Right lobe of liver (tissue), 6 donors: ENCODE data around the gene ADGRF5. TPM values are rescaled to one million over a fixed set of nuclear protein-coding genes. Genes with fewer than 3 reads are reported as not detected.

Experiments used
- ATAC-seq, 4 donors: fragments of 200-7000 bp; cut with Tn5 transposase; one replicate each; pipeline ENCODE4 v1.9.1; 2020; ENCODE audit warnings: mild to moderate bottlenecking in 4 of 4, moderate library complexity in 4 of 4
- DNase-seq, 3 donors: peaks; one replicate each; pipeline ENCODE4 v3.0.0-alpha.2; 2020
- H3K27ac ChIP-seq, 3 donors: fragments of 200-600 bp; one replicate each; pipeline ENCODE4 v1.8.0; 2022
- H3K27me3 ChIP-seq, 2 donors: fragments of 200-600 bp; one replicate each; pipeline ENCODE4 v1.8.0; 2022
- H3K36me3 ChIP-seq, 4 donors: fragments of 200-600 bp; sonication (generic) in 1 of 4; one replicate each; pipeline versions ENCODE4 v1.5.1 to v1.8.0; 2017 to 2022; ENCODE audit warnings: control low read depth in 1 of 4
- H3K4me1 ChIP-seq, 4 donors: fragments of 200-600 bp; sonication (generic) in 1 of 4; one replicate each; pipeline versions ENCODE4 v1.5.1 to v1.8.0; 2017 to 2022; ENCODE audit warnings: control low read depth in 1 of 4
- H3K4me3 ChIP-seq, 3 donors: fragments of 200-600 bp; one replicate each; pipeline ENCODE4 v1.8.0; 2022
- H3K9me3 ChIP-seq, 4 donors: fragments of 200-600 bp; sonication (generic) in 1 of 4; one replicate each; pipeline versions ENCODE4 v1.5.1 to v1.8.0; 2017 to 2022; ENCODE audit warnings: control low read depth in 1 of 4
- CTCF ChIP-seq, 4 donors: fragments of 200-600 bp in 3 of 4; fragments of 450-650 bp in 1 of 4; IDR thresholded peaks; one replicate each; pipeline versions ENCODE4 v1.5.1 to v1.8.0; 2016 to 2022; ENCODE audit warnings: antibody characterized with exemption in 4 of 4, mild to moderate bottlenecking in 2 of 4
- POLR2A ChIP-seq: fragments of 450-650 bp; IDR thresholded peaks from one replicate; pipeline ENCODE4 v1.6.1; 2017; ENCODE audit warnings: antibody characterized with exemption, mild to moderate bottlenecking
- WGBS: methylation state at CpG from one replicate; pipeline ENCODE4 v1.1.6; 2018; ENCODE audit warnings: low coverage, low lambda C conversion rate; ENCODE audit not compliant: insufficient coverage; ENCODE audit errors: missing lambda C conversion rate; 5-methylcytosine and 5-hydroxymethylcytosine counted together
- intact Hi-C, 2 donors: fragments of 100-400 bp; cut with DNase I; formaldehyde crosslinking; loops; one replicate each; pipeline versions ENCODE4 v1.11.2 to v1.14.1; 2022
- total RNA-seq, 6 experiments: library from RNA; depleted of rRNA in 2 of 6; stranded (reverse); fragments of >200 nt in 2 of 6; fragmentation: NEBNext Ultra II Directional in 3 of 6; extraction: Animal tissue kit (Norgen Biotek cat#: 25700) in 3 of 6; gene quantifications; one replicate each; pipeline versions ENCODE4 v1.1.0 to v1.2.4, GENCODE V29; 2016 to 2023
- donor health status: DM: no; HTN: yes; CAD: no.
- donor health status: DM: no; HTN: no; CAD: no.
- donor health status: DM: no; HTN: no; CAD: no.
- donor health status: DM: no; HTN: yes; CAD: no.
- donor health status: DM: no; HTN: yes; CAD: no.

ADGRF5 gene
- total RNA-seq, 6 experiments from 2014 or later = 6.5 to 14.6 (median 10.7) TPM

GRCh38 chr6:46882645-46883044, 39.1 kb downstream of the ADGRF5 start:
- no peak overlapping the region for H3K4me3 ChIP-seq
- H3K36me3 ChIP-seq = no peaks in the 10 kb centered on the region
- no peaks in the 10 kb centered on the region for H3K27me3 ChIP-seq
- TF ChIP-seq POLR2A = no peak
- no peak for TF ChIP-seq CTCF (IDR thresholded peaks at IDR 0.05)
- 82% methylated on average over 2 of the region's 2 CpGs for WGBS
- H3K4me1 ChIP-seq = no peaks in the 10 kb centered on the region
- DNase-seq = no peak
- no peak overlapping the region for H3K27ac ChIP-seq
- intact Hi-C loops = no loop called here
- ATAC-seq = no peak
- no peaks in the 10 kb centered on the region for H3K9me3 ChIP-seq

- Histone ChIP-seq H3K9me3 (no peaks in the 10 kb centered on the region), H3K27me3 (no peaks in the 10 kb centered on the region), H3K4me3 (no peak overlapping the region), H3K27ac (no peak overlapping the region), H3K4me1 (no peaks in the 10 kb centered on the region), H3K36me3 (no peaks in the 10 kb centered on the region)
- DNase-seq = no peak
- TF ChIP-seq CTCF (IDR thresholded peaks at IDR 0.05) = no peak
- TF ChIP-seq POLR2A = no peak
- no peak for ATAC-seq
- 69% methylated on average over 5 of the region's 5 CpGs for WGBS
- intact Hi-C loops = no loop called here
Measured at GRCh38 chr6:46879003-46879402, 42.7 kb downstream of the ADGRF5 start.

GRCh38 chr6:46876126-46876525, 45.6 kb downstream of the ADGRF5 start:
- no peaks in the 10 kb centered on the region for H3K36me3 ChIP-seq

GRCh38 chr6:46867411-46867810, 54.3 kb downstream of the ADGRF5 start:
- Histone ChIP-seq H3K36me3 (no peaks in the 10 kb centered on the region), H3K27me3 (no peaks in the 10 kb centered on the region), H3K9me3 (no peaks in the 10 kb centered on the region), H3K4me1 (no peaks in the 10 kb centered on the region), H3K27ac (no peak overlapping the region), H3K4me3 (no peak overlapping the region)
- no peak for ATAC-seq
- intact Hi-C loops = no loop called here
- DNase-seq = no peak
- WGBS = 75% methylated on average over 5 of the region's 5 CpGs
- TF ChIP-seq POLR2A (no peak), CTCF (IDR thresholded peaks at IDR 0.05) (no peak)

More at GRCh38 chr6:46876126-46876525, 45.6 kb downstream of the ADGRF5 start:
- TF ChIP-seq POLR2A = no peak
- TF ChIP-seq CTCF (IDR thresholded peaks at IDR 0.05) = no peak
- H3K9me3 ChIP-seq = no peaks in the 10 kb centered on the region
- DNase-seq (peak in 2 of 3 donors; percentile 29 to 47), ATAC-seq (peak in 3 of 4 donors; percentile 51 to 66 (median 54))
- no peaks in the 10 kb centered on the region for H3K27me3 ChIP-seq
- H3K4me1 ChIP-seq = no peaks in the 10 kb centered on the region
- H3K27ac ChIP-seq = no peak overlapping the region
- intact Hi-C loops = no loop called here
- 10% methylated on average over 2 of the region's 4 CpGs for WGBS
- no peak overlapping the region for H3K4me3 ChIP-seq

- H3K4me1 ChIP-seq = no peaks in the 10 kb centered on the region
- H3K36me3 ChIP-seq = no peaks in the 10 kb centered on the region
- DNase-seq (no peak), ATAC-seq (no peak)
- no peaks in the 10 kb centered on the region for H3K27me3 ChIP-seq
- H3K9me3 ChIP-seq = no peaks in the 10 kb centered on the region
- H3K4me3 ChIP-seq = no peak overlapping the region
- no peak overlapping the region for H3K27ac ChIP-seq
- intact Hi-C loops = no loop called here
- WGBS = 71% methylated on average over 2 of the region's 2 CpGs
- TF ChIP-seq POLR2A (no peak), CTCF (IDR thresholded peaks at IDR 0.05) (no peak)
Measured at GRCh38 chr6:46865221-46865620, 56.5 kb downstream of the ADGRF5 start.
